GM23338 (cell line): ENCODE measurements around the gene KDM5D. TPM values are rescaled to one million over a fixed set of nuclear protein-coding genes. Genes with fewer than 3 reads are reported as not detected.

Experiments
- ATAC-seq: fragments of 200-7000 bp; cut with Tn5 transposase; 3 replicates; pipeline ENCODE4 v1.9.1; 2020
- DNase-seq: peaks from one replicate; pipeline ENCODE4 v3.0.0-alpha.2; 2015; ENCODE audit warnings: low spot score
- H2AFZ ChIP-seq: fragments of 200-600 bp; sonication (generic); 2 replicates; pipeline ENCODE4 v1.8.0; 2016; ENCODE audit warnings: antibody characterized with exemption, mild to moderate bottlenecking, moderate library complexity
- H3F3A ChIP-seq: fragments of 200-600 bp; sonication (generic); replicated peaks from 2 replicates; pipeline ENCODE4 v1.8.0; 2017; ENCODE audit warnings: antibody characterized with exemption, mixed run types, low read depth
- H3K27ac ChIP-seq: fragments of 200-600 bp; sonication (generic); 2 replicates; pipeline ENCODE4 v1.6.1; 2016; ENCODE audit warnings: low read depth
- H3K27me3 ChIP-seq: fragments of 200-600 bp; sonication (generic); 2 replicates; pipeline ENCODE4 v1.8.0; 2016; ENCODE audit warnings: mild to moderate bottlenecking, mixed run types, moderate library complexity; ENCODE audit not compliant: insufficient read depth
- H3K36me3 ChIP-seq: fragments of 200-600 bp; sonication (generic); 2 replicates; pipeline ENCODE4 v1.8.0; 2016; ENCODE audit warnings: mild to moderate bottlenecking; ENCODE audit not compliant: insufficient read depth
- H3K4me1 ChIP-seq: fragments of 200-600 bp; sonication (generic); 2 replicates; pipeline ENCODE4 v1.8.0; 2016; ENCODE audit warnings: mild to moderate bottlenecking, moderate library complexity; ENCODE audit not compliant: insufficient read depth
- H3K4me2 ChIP-seq: fragments of 200-600 bp; sonication (generic); 2 replicates; pipeline ENCODE4 v1.7.1; 2017; ENCODE audit warnings: mixed run types
- H3K4me3 ChIP-seq: fragments of 200-600 bp; sonication (generic); 2 replicates; pipeline ENCODE4 v1.6.1; 2016; ENCODE audit warnings: mixed run types
- H3K79me2 ChIP-seq: fragments of 200-600 bp; sonication (generic); replicated peaks from 2 replicates; pipeline ENCODE4 v1.8.0; 2017; ENCODE audit warnings: mild to moderate bottlenecking; ENCODE audit not compliant: insufficient read depth
- H3K9me2 ChIP-seq: fragments of 200-600 bp; sonication (generic); 2 replicates; pipeline ENCODE4 v1.8.0; 2017; ENCODE audit not compliant: insufficient read depth
- H4K20me1 ChIP-seq: fragments of 200-600 bp; sonication (generic); replicated peaks from 2 replicates; pipeline ENCODE4 v1.8.0; 2017; ENCODE audit warnings: mild to moderate bottlenecking; ENCODE audit not compliant: insufficient read depth
- H3K27ac Mint-ChIP-seq: 2 replicates; pipeline ENCODE4 v1.8.0; 2020; ENCODE audit warnings: inconsistent platforms, mild to moderate bottlenecking, moderate library complexity, mixed read lengths
- H3K27me3 Mint-ChIP-seq: 3 replicates; pipeline ENCODE4 v1.8.0; 2022; ENCODE audit warnings: low read depth, mild to moderate bottlenecking, moderate library complexity, mixed read lengths, inconsistent platforms; ENCODE audit not compliant: insufficient read depth, poor library complexity
- H3K36me3 Mint-ChIP-seq: 3 replicates; pipeline ENCODE4 v1.8.0; 2021; ENCODE audit warnings: low read depth, mild to moderate bottlenecking, inconsistent platforms, moderate library complexity, mixed read lengths
- H3K4me1 Mint-ChIP-seq: 3 replicates; pipeline ENCODE4 v1.8.0; 2020; ENCODE audit warnings: mild to moderate bottlenecking, inconsistent platforms, mixed read lengths
- H3K4me3 Mint-ChIP-seq: 3 replicates; pipeline ENCODE4 v1.8.0; 2021; ENCODE audit warnings: moderate library complexity, mild to moderate bottlenecking, inconsistent platforms, mixed read lengths
- H3K9me3 Mint-ChIP-seq: 3 replicates; pipeline ENCODE4 v1.8.0; 2020; ENCODE audit warnings: moderate library complexity, mild to moderate bottlenecking, inconsistent platforms, mixed read lengths
- CREB1 ChIP-seq: fragments of 250-450 bp; sonication (Bioruptor Pico); IDR thresholded peaks from 2 replicates; pipeline ENCODE4 v1.5.0; 2020; ENCODE audit warnings: low read depth, mild to moderate bottlenecking, moderate library complexity
- STAT1 ChIP-seq: IDR thresholded peaks from one replicate; pipeline ENCODE4 v1.6.1; 2016; ENCODE audit warnings: antibody characterized with exemption; ENCODE audit not compliant: unreplicated experiment
- ZNF114 ChIP-seq: fragments of 250-450 bp; sonication (Bioruptor Pico); IDR thresholded peaks from 2 replicates; pipeline ENCODE4 v1.5.0; 2020; ENCODE audit warnings: mild to moderate bottlenecking, moderate library complexity
- polyA plus RNA-seq: library from polyadenylated mRNA; unstranded; fragments of >200 nt; fragmentation: Nextera tagmentation; extraction: Ambion mirVana; gene quantifications from 2 replicates; pipeline ENCODE4 v1.2.1, GENCODE V29; 2016
- total RNA-seq: library from RNA; depleted of rRNA; stranded (reverse); fragments of >200 nt; shearing (Covaris generic); gene quantifications from 2 replicates; pipeline ENCODE4 v1.2.3, GENCODE V29; 2014
- TF ChIP-seq, protein P1 (sequence below), 2 experiments: fragments of 200-600 bp in 1 of 2; sonication (generic) in 1 of 2; conservative IDR thresholded peaks; 2 replicates each; pipeline versions ENCODE4 v1.5.1 to v1.6.1; 2016 to 2017; ENCODE audit warnings: antibody characterized with exemption in 2 of 2, low read depth in 2 of 2, mild to moderate bottlenecking in 2 of 2, moderate library complexity in 1 of 2
- TF ChIP-seq, protein P2 (sequence below): IDR thresholded peaks from 2 replicates; pipeline ENCODE4 v1.6.1; 2016; ENCODE audit warnings: antibody characterized with exemption
- TF ChIP-seq, protein P3 (sequence below): fragments of 250-450 bp; sonication (Bioruptor Pico); IDR thresholded peaks from 2 replicates; pipeline ENCODE4 v1.5.0; 2020; ENCODE audit warnings: mild to moderate bottlenecking, moderate library complexity
- TF ChIP-seq, protein P4 (sequence below): IDR thresholded peaks from one replicate; pipeline ENCODE4 v1.6.1; 2018; ENCODE audit warnings: antibody characterized with exemption; ENCODE audit not compliant: unreplicated experiment

Gene KDM5D
- total and polyA plus RNA-seq, 2 experiments from 2014 or later = 9.2 to 31.1 TPM

DNA sequence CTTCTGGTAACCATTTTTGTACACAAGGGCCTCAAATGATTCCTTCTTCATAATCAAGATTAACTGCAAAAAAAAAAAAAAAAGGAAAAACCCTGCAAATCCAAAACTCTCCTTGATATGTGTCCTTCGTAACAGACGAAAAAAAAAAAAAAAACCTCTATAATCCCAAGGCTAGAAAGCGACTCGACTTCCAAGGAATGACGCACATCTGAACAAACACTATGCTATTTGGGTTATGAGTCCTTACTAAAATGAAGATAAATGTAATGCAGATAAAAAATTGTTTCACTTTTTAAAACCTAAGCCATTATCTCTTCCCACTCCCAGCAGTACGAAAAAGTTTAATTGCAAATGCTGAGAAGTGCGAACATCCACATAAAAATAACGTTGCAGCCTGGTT is 1.2 kb downstream of the KDM5D start (continued):
- TF ChIP-seq STAT1 (no peak), CREB1 (CRISPR knock-in tag) (no peak), ZNF114 (CRISPR knock-in tag) (no peak)
- TF ChIP-seq, protein P1, sequence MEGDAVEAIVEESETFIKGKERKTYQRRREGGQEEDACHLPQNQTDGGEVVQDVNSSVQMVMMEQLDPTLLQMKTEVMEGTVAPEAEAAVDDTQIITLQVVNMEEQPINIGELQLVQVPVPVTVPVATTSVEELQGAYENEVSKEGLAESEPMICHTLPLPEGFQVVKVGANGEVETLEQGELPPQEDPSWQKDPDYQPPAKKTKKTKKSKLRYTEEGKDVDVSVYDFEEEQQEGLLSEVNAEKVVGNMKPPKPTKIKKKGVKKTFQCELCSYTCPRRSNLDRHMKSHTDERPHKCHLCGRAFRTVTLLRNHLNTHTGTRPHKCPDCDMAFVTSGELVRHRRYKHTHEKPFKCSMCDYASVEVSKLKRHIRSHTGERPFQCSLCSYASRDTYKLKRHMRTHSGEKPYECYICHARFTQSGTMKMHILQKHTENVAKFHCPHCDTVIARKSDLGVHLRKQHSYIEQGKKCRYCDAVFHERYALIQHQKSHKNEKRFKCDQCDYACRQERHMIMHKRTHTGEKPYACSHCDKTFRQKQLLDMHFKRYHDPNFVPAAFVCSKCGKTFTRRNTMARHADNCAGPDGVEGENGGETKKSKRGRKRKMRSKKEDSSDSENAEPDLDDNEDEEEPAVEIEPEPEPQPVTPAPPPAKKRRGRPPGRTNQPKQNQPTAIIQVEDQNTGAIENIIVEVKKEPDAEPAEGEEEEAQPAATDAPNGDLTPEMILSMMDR (conservative IDR thresholded peaks at IDR 0.05; ENCODE audit: low read depth in 2 of 2) = no peak
- TF ChIP-seq, protein P2, sequence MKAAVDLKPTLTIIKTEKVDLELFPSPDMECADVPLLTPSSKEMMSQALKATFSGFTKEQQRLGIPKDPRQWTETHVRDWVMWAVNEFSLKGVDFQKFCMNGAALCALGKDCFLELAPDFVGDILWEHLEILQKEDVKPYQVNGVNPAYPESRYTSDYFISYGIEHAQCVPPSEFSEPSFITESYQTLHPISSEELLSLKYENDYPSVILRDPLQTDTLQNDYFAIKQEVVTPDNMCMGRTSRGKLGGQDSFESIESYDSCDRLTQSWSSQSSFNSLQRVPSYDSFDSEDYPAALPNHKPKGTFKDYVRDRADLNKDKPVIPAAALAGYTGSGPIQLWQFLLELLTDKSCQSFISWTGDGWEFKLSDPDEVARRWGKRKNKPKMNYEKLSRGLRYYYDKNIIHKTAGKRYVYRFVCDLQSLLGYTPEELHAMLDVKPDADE = no peak

DNA sequence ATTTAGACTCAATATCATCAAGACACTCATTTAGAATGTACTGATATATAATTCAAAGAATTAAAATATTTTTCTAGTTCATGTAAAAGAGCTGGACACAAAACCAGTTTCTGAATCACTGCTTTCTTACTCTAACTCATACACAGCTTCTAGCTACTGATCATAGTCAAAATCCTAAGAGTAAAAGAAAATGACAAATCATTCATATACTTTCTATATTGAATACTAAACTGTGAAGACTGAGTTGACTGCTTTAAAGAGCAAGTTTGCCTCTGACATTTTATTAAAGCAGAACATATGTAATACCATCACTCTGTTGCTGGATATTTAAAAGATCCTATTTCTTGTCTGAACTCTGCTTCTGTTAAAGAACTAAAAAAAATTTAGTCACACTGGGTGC is 2.4 kb downstream of the KDM5D start:
- Histone ChIP-seq H3K4me2 (no peak overlapping the region), H3K27ac (no peak overlapping the region), H3K79me2 (no peaks in the 10 kb centered on the region; the same call in 1 of the 2 replicates), H3K9me2 (no peaks in the 10 kb centered on the region), H3K27me3 (no peaks in the 10 kb centered on the region), H3K36me3 (0 out of 2 replicates have a peak, but pooled peaks cover 7% of the 10 kb centered on the region), H3F3A (no peaks in the 10 kb centered on the region), H3K4me1 (no peaks in the 10 kb centered on the region), H3K4me3 (no peak overlapping the region), H4K20me1 (no peaks in the 10 kb centered on the region), H2AFZ (no peak overlapping the region)
- Mint-ChIP-seq H3K4me3 (no peak overlapping the region), H3K36me3 (peaks cover 31% of the 10 kb centered on the region; the same call in 2 of the 3 replicates), H3K27ac (no peak overlapping the region), H3K9me3 (no peaks in the 10 kb centered on the region), H3K27me3 (no peaks in the 10 kb centered on the region), H3K4me1 (no peaks in the 10 kb centered on the region)
- no peak for ATAC-seq
- DNase-seq = no peak
- TF ChIP-seq, protein P2 = no peak
- TF ChIP-seq, protein P1 (conservative IDR thresholded peaks at IDR 0.05; ENCODE audit: low read depth in 2 of 2) = no peak
- TF ChIP-seq CREB1 (CRISPR knock-in tag) (no peak), ZNF114 (CRISPR knock-in tag) (no peak), STAT1 (no peak)
- TF ChIP-seq, protein P3, sequence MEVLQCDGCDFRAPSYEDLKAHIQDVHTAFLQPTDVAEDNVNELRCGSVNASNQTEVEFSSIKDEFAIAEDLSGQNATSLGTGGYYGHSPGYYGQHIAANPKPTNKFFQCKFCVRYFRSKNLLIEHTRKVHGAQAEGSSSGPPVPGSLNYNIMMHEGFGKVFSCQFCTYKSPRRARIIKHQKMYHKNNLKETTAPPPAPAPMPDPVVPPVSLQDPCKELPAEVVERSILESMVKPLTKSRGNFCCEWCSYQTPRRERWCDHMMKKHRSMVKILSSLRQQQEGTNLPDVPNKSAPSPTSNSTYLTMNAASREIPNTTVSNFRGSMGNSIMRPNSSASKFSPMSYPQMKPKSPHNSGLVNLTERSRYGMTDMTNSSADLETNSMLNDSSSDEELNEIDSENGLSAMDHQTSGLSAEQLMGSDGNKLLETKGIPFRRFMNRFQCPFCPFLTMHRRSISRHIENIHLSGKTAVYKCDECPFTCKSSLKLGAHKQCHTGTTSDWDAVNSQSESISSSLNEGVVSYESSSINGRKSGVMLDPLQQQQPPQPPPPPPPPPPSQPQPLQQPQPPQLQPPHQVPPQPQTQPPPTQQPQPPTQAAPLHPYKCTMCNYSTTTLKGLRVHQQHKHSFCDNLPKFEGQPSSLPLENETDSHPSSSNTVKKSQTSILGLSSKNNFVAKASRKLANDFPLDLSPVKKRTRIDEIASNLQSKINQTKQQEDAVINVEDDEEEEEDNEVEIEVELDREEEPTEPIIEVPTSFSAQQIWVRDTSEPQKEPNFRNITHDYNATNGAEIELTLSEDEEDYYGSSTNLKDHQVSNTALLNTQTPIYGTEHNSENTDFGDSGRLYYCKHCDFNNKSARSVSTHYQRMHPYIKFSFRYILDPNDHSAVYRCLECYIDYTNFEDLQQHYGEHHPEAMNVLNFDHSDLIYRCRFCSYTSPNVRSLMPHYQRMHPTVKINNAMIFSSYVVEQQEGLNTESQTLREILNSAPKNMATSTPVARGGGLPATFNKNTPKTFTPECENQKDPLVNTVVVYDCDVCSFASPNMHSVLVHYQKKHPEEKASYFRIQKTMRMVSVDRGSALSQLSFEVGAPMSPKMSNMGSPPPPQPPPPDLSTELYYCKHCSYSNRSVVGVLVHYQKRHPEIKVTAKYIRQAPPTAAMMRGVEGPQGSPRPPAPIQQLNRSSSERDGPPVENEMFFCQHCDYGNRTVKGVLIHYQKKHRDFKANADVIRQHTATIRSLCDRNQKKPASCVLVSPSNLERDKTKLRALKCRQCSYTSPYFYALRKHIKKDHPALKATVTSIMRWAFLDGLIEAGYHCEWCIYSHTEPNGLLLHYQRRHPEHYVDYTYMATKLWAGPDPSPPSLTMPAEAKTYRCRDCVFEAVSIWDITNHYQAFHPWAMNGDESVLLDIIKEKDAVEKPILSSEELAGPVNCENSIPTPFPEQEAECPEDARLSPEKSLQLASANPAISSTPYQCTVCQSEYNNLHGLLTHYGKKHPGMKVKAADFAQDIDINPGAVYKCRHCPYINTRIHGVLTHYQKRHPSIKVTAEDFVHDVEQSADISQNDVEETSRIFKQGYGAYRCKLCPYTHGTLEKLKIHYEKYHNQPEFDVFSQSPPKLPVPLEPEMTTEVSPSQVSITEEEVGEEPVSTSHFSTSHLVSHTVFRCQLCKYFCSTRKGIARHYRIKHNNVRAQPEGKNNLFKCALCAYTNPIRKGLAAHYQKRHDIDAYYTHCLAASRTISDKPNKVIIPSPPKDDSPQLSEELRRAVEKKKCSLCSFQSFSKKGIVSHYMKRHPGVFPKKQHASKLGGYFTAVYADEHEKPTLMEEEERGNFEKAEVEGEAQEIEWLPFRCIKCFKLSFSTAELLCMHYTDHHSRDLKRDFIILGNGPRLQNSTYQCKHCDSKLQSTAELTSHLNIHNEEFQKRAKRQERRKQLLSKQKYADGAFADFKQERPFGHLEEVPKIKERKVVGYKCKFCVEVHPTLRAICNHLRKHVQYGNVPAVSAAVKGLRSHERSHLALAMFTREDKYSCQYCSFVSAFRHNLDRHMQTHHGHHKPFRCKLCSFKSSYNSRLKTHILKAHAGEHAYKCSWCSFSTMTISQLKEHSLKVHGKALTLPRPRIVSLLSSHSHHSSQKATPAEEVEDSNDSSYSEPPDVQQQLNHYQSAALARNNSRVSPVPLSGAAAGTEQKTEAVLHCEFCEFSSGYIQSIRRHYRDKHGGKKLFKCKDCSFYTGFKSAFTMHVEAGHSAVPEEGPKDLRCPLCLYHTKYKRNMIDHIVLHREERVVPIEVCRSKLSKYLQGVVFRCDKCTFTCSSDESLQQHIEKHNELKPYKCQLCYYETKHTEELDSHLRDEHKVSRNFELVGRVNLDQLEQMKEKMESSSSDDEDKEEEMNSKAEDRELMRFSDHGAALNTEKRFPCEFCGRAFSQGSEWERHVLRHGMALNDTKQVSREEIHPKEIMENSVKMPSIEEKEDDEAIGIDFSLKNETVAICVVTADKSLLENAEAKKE (CRISPR knock-in tag) = no peak
- TF ChIP-seq, protein P4, sequence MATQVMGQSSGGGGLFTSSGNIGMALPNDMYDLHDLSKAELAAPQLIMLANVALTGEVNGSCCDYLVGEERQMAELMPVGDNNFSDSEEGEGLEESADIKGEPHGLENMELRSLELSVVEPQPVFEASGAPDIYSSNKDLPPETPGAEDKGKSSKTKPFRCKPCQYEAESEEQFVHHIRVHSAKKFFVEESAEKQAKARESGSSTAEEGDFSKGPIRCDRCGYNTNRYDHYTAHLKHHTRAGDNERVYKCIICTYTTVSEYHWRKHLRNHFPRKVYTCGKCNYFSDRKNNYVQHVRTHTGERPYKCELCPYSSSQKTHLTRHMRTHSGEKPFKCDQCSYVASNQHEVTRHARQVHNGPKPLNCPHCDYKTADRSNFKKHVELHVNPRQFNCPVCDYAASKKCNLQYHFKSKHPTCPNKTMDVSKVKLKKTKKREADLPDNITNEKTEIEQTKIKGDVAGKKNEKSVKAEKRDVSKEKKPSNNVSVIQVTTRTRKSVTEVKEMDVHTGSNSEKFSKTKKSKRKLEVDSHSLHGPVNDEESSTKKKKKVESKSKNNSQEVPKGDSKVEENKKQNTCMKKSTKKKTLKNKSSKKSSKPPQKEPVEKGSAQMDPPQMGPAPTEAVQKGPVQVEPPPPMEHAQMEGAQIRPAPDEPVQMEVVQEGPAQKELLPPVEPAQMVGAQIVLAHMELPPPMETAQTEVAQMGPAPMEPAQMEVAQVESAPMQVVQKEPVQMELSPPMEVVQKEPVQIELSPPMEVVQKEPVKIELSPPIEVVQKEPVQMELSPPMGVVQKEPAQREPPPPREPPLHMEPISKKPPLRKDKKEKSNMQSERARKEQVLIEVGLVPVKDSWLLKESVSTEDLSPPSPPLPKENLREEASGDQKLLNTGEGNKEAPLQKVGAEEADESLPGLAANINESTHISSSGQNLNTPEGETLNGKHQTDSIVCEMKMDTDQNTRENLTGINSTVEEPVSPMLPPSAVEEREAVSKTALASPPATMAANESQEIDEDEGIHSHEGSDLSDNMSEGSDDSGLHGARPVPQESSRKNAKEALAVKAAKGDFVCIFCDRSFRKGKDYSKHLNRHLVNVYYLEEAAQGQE = no peak
